ENCODE measurements around the gene PDPK1. TPM values are rescaled to one million over a fixed set of nuclear protein-coding genes. Genes with fewer than 3 reads are reported as not detected.

Gene PDPK1
- total RNA-seq, 4 donors from 2014 or later: 23.6 to 37.4 (median 34.2) TPM

DNA sequence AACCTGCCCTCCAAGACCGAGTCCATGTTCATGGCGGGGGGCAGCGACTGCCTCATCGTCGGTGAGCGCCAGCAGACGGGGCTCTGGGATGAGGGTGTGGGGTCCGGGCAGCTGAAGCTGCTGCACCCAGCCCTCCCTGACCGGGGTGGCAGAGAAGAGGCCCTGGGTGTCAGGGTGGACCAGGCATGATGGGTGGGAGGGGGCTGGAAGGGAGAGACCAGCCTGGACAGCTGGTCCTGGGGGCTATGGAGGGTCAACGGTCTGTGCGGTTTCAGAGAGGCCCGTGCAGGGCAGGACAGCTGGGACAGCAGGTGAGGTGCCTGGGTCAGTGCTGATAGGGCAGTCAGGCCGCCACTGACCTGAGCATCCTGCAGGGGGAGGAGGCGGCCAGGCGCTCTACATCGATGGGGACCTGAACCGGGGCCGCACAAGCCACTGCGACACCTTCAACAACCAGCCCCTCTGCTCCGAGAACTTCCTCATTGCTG, 37.3 kb upstream of the PDPK1 start:
- TF ChIP-seq, protein P1, sequence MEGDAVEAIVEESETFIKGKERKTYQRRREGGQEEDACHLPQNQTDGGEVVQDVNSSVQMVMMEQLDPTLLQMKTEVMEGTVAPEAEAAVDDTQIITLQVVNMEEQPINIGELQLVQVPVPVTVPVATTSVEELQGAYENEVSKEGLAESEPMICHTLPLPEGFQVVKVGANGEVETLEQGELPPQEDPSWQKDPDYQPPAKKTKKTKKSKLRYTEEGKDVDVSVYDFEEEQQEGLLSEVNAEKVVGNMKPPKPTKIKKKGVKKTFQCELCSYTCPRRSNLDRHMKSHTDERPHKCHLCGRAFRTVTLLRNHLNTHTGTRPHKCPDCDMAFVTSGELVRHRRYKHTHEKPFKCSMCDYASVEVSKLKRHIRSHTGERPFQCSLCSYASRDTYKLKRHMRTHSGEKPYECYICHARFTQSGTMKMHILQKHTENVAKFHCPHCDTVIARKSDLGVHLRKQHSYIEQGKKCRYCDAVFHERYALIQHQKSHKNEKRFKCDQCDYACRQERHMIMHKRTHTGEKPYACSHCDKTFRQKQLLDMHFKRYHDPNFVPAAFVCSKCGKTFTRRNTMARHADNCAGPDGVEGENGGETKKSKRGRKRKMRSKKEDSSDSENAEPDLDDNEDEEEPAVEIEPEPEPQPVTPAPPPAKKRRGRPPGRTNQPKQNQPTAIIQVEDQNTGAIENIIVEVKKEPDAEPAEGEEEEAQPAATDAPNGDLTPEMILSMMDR (IDR thresholded peaks at IDR 0.05; ENCODE audit: low read depth): no peak

- TF ChIP-seq, protein P1 (IDR thresholded peaks at IDR 0.05; ENCODE audit: low read depth): no peak
Measured at GRCh38 chr16:2500918-2501750, 36.7 kb upstream of the PDPK1 start.

DNA sequence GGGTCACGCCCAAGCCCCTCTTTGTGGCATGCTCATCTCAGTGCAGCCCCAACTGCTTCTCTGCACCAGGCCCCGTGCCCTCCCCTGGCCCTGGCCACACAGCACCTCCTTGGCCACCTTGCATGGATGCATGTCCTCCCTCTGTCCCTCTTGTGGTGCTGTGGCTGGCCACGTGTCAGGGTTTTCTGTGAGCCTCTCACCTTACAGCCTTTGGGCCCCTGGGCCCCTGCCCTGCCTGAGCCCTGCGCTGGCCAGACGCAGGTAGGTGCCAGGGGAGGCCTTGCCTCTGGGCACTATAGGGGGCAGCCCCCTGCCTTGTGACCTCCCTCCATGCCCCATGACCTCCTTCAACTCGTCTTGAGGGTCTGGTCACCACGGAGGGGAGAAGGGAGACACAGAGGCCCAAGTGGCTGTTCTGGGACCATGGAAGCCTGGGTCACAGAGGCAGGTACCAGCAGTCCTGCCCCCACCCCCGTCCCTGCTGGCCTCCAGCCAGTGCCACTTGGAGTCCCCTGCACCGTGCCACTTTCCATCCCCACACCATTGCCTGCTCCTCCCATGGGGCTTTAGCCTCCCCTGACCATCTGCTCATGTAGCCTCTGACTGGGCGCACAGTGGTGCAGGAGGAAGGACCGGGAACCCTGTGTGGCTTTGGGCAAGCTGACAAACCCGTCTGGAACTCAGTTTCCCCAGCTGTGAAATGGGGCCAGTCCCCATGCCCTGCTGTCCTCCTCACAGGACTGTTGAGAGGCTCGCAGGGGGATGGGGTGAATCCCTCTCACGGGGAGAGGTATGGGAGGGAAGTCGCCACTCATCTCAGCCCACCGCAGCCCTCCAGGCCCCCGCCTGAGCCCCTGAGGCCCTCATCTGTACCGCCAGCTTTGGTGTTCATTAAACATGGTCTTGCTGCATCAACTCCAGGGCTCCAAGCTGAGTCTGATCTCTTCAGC, 35.6 kb upstream of the PDPK1 start:
- TF ChIP-seq, protein P1 (IDR thresholded peaks at IDR 0.05; ENCODE audit: low read depth): no peak

GRCh38 chr16:2505695-2506094, 32.1 kb upstream of the PDPK1 start:
- TF ChIP-seq, protein P1 (IDR thresholded peaks at IDR 0.05; ENCODE audit: low read depth): no peak

DNA sequence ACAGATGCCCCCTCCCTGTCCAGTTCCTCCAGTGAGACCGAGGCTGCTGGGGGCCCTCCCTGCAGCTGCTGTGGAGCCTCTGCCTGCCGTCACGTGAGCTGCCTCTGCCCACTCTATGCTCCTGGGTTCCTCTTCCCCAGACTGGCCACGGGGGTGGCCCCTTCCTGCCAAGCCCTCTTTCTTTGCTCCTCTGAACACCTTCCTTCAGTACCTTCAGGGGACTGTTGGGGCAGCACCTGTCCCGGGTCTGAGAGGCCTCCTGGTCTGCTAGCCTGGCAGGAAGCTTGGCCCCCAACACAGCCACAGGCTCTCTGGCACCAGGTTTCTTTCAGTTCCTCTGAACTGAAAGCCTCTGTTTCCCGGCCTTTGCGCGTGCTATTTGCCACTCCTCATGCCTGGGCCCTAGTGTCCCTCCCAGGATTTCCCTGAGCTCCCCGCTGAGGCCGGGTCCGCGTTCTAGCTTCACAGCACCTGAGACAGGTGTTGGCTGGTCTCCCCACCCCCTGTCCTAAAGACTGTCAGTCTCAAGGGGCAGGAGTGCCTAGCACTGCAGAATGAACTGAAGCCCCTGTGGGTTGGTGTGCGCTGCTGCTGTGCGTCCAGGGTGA, 30.7 kb upstream of the PDPK1 start:
- TF ChIP-seq, protein P1 (IDR thresholded peaks at IDR 0.05; ENCODE audit: low read depth): no peak

GRCh38 chr16:2507665-2508064, 30.2 kb upstream of the PDPK1 start:
- TF ChIP-seq, protein P1 (IDR thresholded peaks at IDR 0.05; ENCODE audit: low read depth): no peak

Data from subcutaneous adipose tissue (tissue), 4 donors.